Adrenal gland (tissue), 12 donors: Measurements from ENCODE around the gene BCAS3. TPM values are rescaled to one million over a fixed set of nuclear protein-coding genes. Genes with fewer than 3 reads are reported as not detected.

Source experiments
- DNase-seq, 7 donors: peaks; one replicate each; pipeline ENCODE4 v3.0.0-alpha.2; 2019 to 2020
- H3K27ac ChIP-seq, 5 donors: fragments of 200-600 bp; sonication (generic) in 4 of 5; 1 replicate in 3 of 5; 2 replicates in 2 of 5; pipeline versions ENCODE4 v1.5.1 to v1.8.0; 2016 to 2020; ENCODE audit warnings: mild to moderate bottlenecking in 1 of 5
- H3K27me3 ChIP-seq: fragments of 200-600 bp; 2 replicates; pipeline ENCODE4 v1.8.0; 2021
- H3K36me3 ChIP-seq, 2 donors: fragments of 200-600 bp; replicated peaks in 1 of 2; 1 replicate in 1 of 2; 2 replicates in 1 of 2; pipeline versions ENCODE4 v1.5.1 to v1.8.0; 2018 to 2022
- H3K4me1 ChIP-seq, 2 donors: fragments of 200-600 bp; replicated peaks in 1 of 2; 1 replicate in 1 of 2; 2 replicates in 1 of 2; pipeline versions ENCODE4 v1.5.1 to v1.8.0; 2018 to 2021
- H3K4me3 ChIP-seq, 4 donors: fragments of 200-600 bp; sonication (generic) in 3 of 4; one replicate each; pipeline ENCODE4 v1.5.1; 2016 to 2018
- H3K9me3 ChIP-seq, 3 donors: fragments of 200-600 bp; sonication (generic) in 1 of 3; replicated peaks in 1 of 3; 1 replicate in 2 of 3; 2 replicates in 1 of 3; pipeline versions ENCODE4 v1.5.1 to v1.8.0; 2016 to 2021
- POLR2A ChIP-seq, 2 donors: fragments of 450-650 bp; IDR thresholded peaks; one replicate each; pipeline ENCODE4 v1.6.1; 2017; ENCODE audit warnings: antibody characterized with exemption in 2 of 2, mild to moderate bottlenecking in 2 of 2, moderate library complexity in 1 of 2
- WGBS, 4 donors: extraction: QIAGEN DNeasy Blood & Tissue Kit in 2 of 4; methylation state at CpG; one replicate each; pipeline versions ENCODE4 v1.1.5 to v1.1.7; 2013 to 2017; 5-methylcytosine and 5-hydroxymethylcytosine counted together
- intact Hi-C, 2 donors: fragments of 100-400 bp; cut with DNase I; formaldehyde crosslinking; loops; one replicate each; pipeline versions ENCODE4 v1.14.1 to v1.15.0; 2022 to 2023
- polyA plus RNA-seq, 3 donors: library from polyadenylated mRNA; stranded (reverse); fragments of 200-250 nt in 2 of 3; fragments of 350-450 nt in 1 of 3; fragmentation: Illumina TruSeq in 1 of 3; extraction: RNeasy Lipid Tissue Mini Kit (QIAGEN cat#74804) in 1 of 3; gene quantifications; one replicate each; pipeline ENCODE4 v1.2.3, GENCODE V29; 2013 to 2014
- total RNA-seq, 9 donors: library from RNA; depleted of rRNA in 4 of 9; stranded (reverse); fragments of >200 nt in 4 of 9; fragments of 120-200 nt in 1 of 9; fragmentation: NEBNext Ultra II Directional in 1 of 9; extraction: Animal tissue kit (Norgen Biotek cat#: 25700) in 1 of 9; gene quantifications; one replicate each; pipeline versions ENCODE4 v1.1.0 to v1.2.4, GENCODE V29; 2013 to 2023
- TF ChIP-seq, protein P1 (sequence below), 6 experiments: fragments of 450-650 bp in 4 of 6; fragments of 200-600 bp in 2 of 6; sonication (generic) in 1 of 6; IDR thresholded peaks; 1 replicate in 5 of 6; 2 replicates in 1 of 6; pipeline versions ENCODE4 v1.5.1 to v1.8.0; 2016 to 2021; ENCODE audit warnings: antibody characterized with exemption in 6 of 6, mild to moderate bottlenecking in 2 of 6, moderate library complexity in 1 of 6
- donor health status: healthy with polysubstance abuse.
- donor health status: Bipolar disorder and iron deficiency.
- donor health status: DM: yes; HTN: yes; CAD: no.
- donor health status: DM: no; HTN: no; CAD: no.
- donor health status: DM: no; HTN: no; CAD: no.
- donor health status: DM: yes; HTN: yes; CAD: no.

Gene BCAS3
- total and polyA plus RNA-seq, 12 donors, result 9.4 to 105 (median 29.0) TPM

DNA sequence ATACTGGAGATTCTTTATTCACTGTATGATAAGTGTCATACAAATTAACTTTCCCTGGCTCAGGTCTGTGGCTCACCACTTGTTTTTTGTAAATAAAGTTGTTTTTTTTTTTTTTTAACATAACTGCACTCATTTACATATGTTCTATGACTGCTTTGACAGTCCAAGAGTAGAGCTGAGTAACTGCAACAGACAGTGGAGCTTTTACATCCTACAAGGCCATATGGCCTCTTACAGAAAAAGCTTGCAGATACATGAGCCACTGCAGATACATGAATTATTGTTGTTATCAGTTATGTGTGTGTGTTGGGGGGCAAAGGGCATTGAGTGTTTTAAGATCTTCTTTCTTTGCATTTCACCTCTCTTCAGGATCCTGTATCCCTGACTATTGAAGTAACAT is 311.7 kb downstream of the BCAS3 start:
- no peak overlapping the region for H3K4me3 ChIP-seq
- H3K27ac ChIP-seq, result no peak overlapping the region
- H3K9me3 ChIP-seq, result no peaks in the 10 kb centered on the region
- TF ChIP-seq, protein P1, sequence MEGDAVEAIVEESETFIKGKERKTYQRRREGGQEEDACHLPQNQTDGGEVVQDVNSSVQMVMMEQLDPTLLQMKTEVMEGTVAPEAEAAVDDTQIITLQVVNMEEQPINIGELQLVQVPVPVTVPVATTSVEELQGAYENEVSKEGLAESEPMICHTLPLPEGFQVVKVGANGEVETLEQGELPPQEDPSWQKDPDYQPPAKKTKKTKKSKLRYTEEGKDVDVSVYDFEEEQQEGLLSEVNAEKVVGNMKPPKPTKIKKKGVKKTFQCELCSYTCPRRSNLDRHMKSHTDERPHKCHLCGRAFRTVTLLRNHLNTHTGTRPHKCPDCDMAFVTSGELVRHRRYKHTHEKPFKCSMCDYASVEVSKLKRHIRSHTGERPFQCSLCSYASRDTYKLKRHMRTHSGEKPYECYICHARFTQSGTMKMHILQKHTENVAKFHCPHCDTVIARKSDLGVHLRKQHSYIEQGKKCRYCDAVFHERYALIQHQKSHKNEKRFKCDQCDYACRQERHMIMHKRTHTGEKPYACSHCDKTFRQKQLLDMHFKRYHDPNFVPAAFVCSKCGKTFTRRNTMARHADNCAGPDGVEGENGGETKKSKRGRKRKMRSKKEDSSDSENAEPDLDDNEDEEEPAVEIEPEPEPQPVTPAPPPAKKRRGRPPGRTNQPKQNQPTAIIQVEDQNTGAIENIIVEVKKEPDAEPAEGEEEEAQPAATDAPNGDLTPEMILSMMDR (IDR thresholded peaks at IDR 0.05), result no peak
- no peak for TF ChIP-seq POLR2A (IDR thresholded peaks at IDR 0.05)
- intact Hi-C loops, result no loop called here
- no peaks in the 10 kb centered on the region for H3K4me1 ChIP-seq
- no peaks in the 10 kb centered on the region for H3K36me3 ChIP-seq
- DNase-seq, result no peak
- H3K27me3 ChIP-seq, result no peaks in the 10 kb centered on the region

GRCh38 chr17:60989846-60990245 is 312.2 kb downstream of the BCAS3 start:
- TF ChIP-seq, protein P1 (IDR thresholded peaks at IDR 0.05), result no peak
- TF ChIP-seq POLR2A (IDR thresholded peaks at IDR 0.05), result no peak
- Histone ChIP-seq H3K27ac (no peak overlapping the region), H3K36me3 (no peaks in the 10 kb centered on the region), H3K4me3 (no peak overlapping the region), H3K4me1 (no peaks in the 10 kb centered on the region), H3K9me3 (no peaks in the 10 kb centered on the region), H3K27me3 (no peaks in the 10 kb centered on the region)
- intact Hi-C loops, result no loop called here
- 89 to 97% (median 97%) methylated on average over 9 of the region's 9 CpGs for WGBS, 4 donors
- DNase-seq, result no peak

GRCh38 chr17:60993497-60993896 is 315.8 kb downstream of the BCAS3 start:
- no peak for DNase-seq
- no peaks in the 10 kb centered on the region for H3K4me1 ChIP-seq
- 74 to 85% (median 80%) methylated on average over 3 of the region's 3 CpGs for WGBS, 4 donors
- intact Hi-C loops, result no loop called here
- no peak overlapping the region for H3K4me3 ChIP-seq
- no peaks in the 10 kb centered on the region for H3K36me3 ChIP-seq
- no peak overlapping the region for H3K27ac ChIP-seq
- TF ChIP-seq, protein P1 (IDR thresholded peaks at IDR 0.05), result no peak
- TF ChIP-seq POLR2A (IDR thresholded peaks at IDR 0.05), result no peak
- no peaks in the 10 kb centered on the region for H3K9me3 ChIP-seq
- no peaks in the 10 kb centered on the region for H3K27me3 ChIP-seq

- DNase-seq, result no peak
- no peaks in the 10 kb centered on the region for H3K36me3 ChIP-seq
- H3K27me3 ChIP-seq, result no peaks in the 10 kb centered on the region
- no peak overlapping the region for H3K4me3 ChIP-seq
- H3K4me1 ChIP-seq, result no peaks in the 10 kb centered on the region
- intact Hi-C loops, result loop anchor here in 1 of 2 donors (5.0 kb wide), 1 partner anchor 397 kb away; no protein-coding TSS in a partner anchor
- H3K27ac ChIP-seq, result no peak overlapping the region
- H3K9me3 ChIP-seq, result no peaks in the 10 kb centered on the region
- TF ChIP-seq, protein P1 (IDR thresholded peaks at IDR 0.05), result no peak
- no peak for TF ChIP-seq POLR2A (IDR thresholded peaks at IDR 0.05)
These were observed 318.0 kb downstream of the BCAS3 start for GRCh38 chr17:60995680-60996079.
